CD8-positive, alpha-beta memory T cell (primary cell): ENCODE data around the gene ZNF740. TPM values are rescaled to one million over a fixed set of nuclear protein-coding genes. Genes with fewer than 3 reads are reported as not detected.

Source experiments
- CTCF ChIA-PET: fragments of 350-600 bp; sonication (Branson Sonifier 250); formaldehyde crosslinking; loops from one replicate; lab custom pipeline; 2021; ENCODE audit warnings: antibody characterized with exemption; lab: Charles Lee
- POLR2A ChIA-PET: fragments of 350-600 bp; sonication (Branson Sonifier 250); formaldehyde crosslinking; loops from one replicate; lab custom pipeline; 2021; ENCODE audit warnings: antibody characterized with exemption; lab: Charles Lee
- DNase-seq, 5 donors: peaks; one replicate each; pipeline versions ENCODE4 v3.0.0 to v3.0.0-alpha.2; 2020 to 2022; ENCODE audit warnings: mixed read lengths in 1 of 5
- H3K27ac ChIP-seq: one replicate; pipeline ENCODE4 v1.7.0; 2013; ENCODE audit warnings: low read depth, mild to moderate bottlenecking, low read length, moderate library complexity
- H3K27me3 ChIP-seq: 2 replicates; pipeline ENCODE4 v1.7.0; 2013; ENCODE audit warnings: low read length, mild to moderate bottlenecking; ENCODE audit not compliant: insufficient read depth, poor library complexity, severe bottlenecking
- H3K36me3 ChIP-seq: 2 replicates; pipeline ENCODE4 v1.7.0; 2013; ENCODE audit warnings: mild to moderate bottlenecking, low read length, moderate library complexity; ENCODE audit not compliant: insufficient read depth
- H3K4me1 ChIP-seq: 2 replicates; pipeline ENCODE4 v1.7.0; 2013; ENCODE audit warnings: mild to moderate bottlenecking, low read length, moderate library complexity; ENCODE audit not compliant: insufficient read depth
- H3K4me3 ChIP-seq: 2 replicates; pipeline ENCODE4 v1.7.0; 2013; ENCODE audit warnings: mild to moderate bottlenecking, low read length
- H3K9me3 ChIP-seq: 2 replicates; pipeline ENCODE4 v1.7.0; 2013; ENCODE audit warnings: mild to moderate bottlenecking, low read length
- H3K27ac Mint-ChIP-seq, 8 donors: one replicate each; pipeline ENCODE4 v1.8.0; 2020 to 2021; ENCODE audit warnings: mixed read lengths in 8 of 8, mild to moderate bottlenecking in 6 of 8, inconsistent platforms in 3 of 8, moderate library complexity in 3 of 8
- H3K27me3 Mint-ChIP-seq, 2 donors: one replicate each; pipeline ENCODE4 v1.8.0; 2020 to 2021; ENCODE audit warnings: mixed read lengths in 2 of 2, mild to moderate bottlenecking in 1 of 2, moderate library complexity in 1 of 2
- H3K36me3 Mint-ChIP-seq, 3 donors: one replicate each; pipeline ENCODE4 v1.8.0; 2020 to 2021; ENCODE audit warnings: mixed read lengths in 3 of 3, inconsistent platforms in 1 of 3, mild to moderate bottlenecking in 1 of 3
- H3K4me1 Mint-ChIP-seq, 3 donors: one replicate each; pipeline ENCODE4 v1.8.0; 2020 to 2021; ENCODE audit warnings: mixed read lengths in 3 of 3, inconsistent platforms in 1 of 3, mild to moderate bottlenecking in 1 of 3
- H3K4me3 Mint-ChIP-seq, 7 donors: one replicate each; pipeline ENCODE4 v1.8.0; 2020 to 2021; ENCODE audit warnings: mixed read lengths in 7 of 7, mild to moderate bottlenecking in 6 of 7, moderate library complexity in 4 of 7, inconsistent platforms in 2 of 7
- H3K9me3 Mint-ChIP-seq, 5 donors: one replicate each; pipeline ENCODE4 v1.8.0; 2020 to 2022; ENCODE audit warnings: mixed read lengths in 5 of 5, mild to moderate bottlenecking in 3 of 5, moderate library complexity in 2 of 5, inconsistent platforms in 1 of 5
- polyA plus RNA-seq: library from polyadenylated mRNA; unstranded; fragments of 300-500 nt; fragmentation: Illumina TruSeq; gene quantifications from one replicate; pipeline ENCODE4 v1.2.3, GENCODE V29; 2021
- total RNA-seq, 2 experiments: library from RNA; stranded (reverse); gene quantifications; one replicate each; pipeline ENCODE4 v1.2.3, GENCODE V29; 2021

The ZNF740 gene
- total and polyA plus RNA-seq, 3 experiments from 2014 or later, result 3.3 to 52.0 (median 50.4) TPM

- Mint-ChIP-seq H3K27ac (peak overlapping the region; percentile 76 to 97 (median 86)), H3K4me1 (peaks cover 59 to 74% (median 65%) of the 10 kb centered on the region in 3 donors), H3K27me3 (no peaks in the 10 kb centered on the region), H3K9me3 (no peaks in the 10 kb centered on the region), H3K4me3 (peak overlapping the region; percentile 0 to 73 (median 66)), H3K36me3 (peaks cover 0 to 17% (median 4%) of the 10 kb centered on the region in 3 donors)
- Histone ChIP-seq H3K4me1 (peaks cover 41% of the 10 kb centered on the region), H3K9me3 (no peaks in the 10 kb centered on the region), H3K27me3 (no peaks in the 10 kb centered on the region), H3K27ac (no peak overlapping the region), H3K36me3 (no peaks in the 10 kb centered on the region), H3K4me3 (peak overlapping the region; percentile 10)
- DNase-seq, result no peak
- CTCF ChIA-PET, result interaction anchor here (1.6 to 1.9 kb wide), 3 partner anchors 10 to 97 kb away, joined by 4 to 13 read pairs (median 8); partner anchors contain the start of genes AAAS and ESPL1
- POLR2A ChIA-PET, result interaction anchor here (0.5 to 0.7 kb wide), 3 partner anchors 44 to 277 kb away, joined by 3 to 5 read pairs (median 5); partner anchors contain the start of genes CSAD, TARBP2 and ZNF740
Measured at GRCh38 chr12:53224061-53224896, 43.8 kb downstream of the ZNF740 start.

GRCh38 chr12:53224897-53225634 is 44.5 kb downstream of the ZNF740 start:
- H3K9me3 ChIP-seq, result no peaks in the 10 kb centered on the region
- ChIA-PET CTCF (interaction anchor here (1.7 kb wide), 1 partner anchor 43 kb away, joined by 8 read pairs; the partner anchor contains the start of gene ESPL1), POLR2A (interaction anchor here (0.5 kb wide), 1 partner anchor 89 kb away, joined by 5 read pairs; no protein-coding TSS in a partner anchor)
- peak overlapping the region; percentile 33 to 77 (median 47) for H3K4me3 Mint-ChIP-seq
- DNase-seq, result no peak
- peaks cover 41% of the 10 kb centered on the region for H3K4me1 ChIP-seq
- H3K27ac ChIP-seq, result no peak overlapping the region
- H3K36me3 Mint-ChIP-seq, result peaks cover 0 to 12% (median 4%) of the 10 kb centered on the region in 3 donors
- H3K9me3 Mint-ChIP-seq, result no peaks in the 10 kb centered on the region
- no peaks in the 10 kb centered on the region for H3K36me3 ChIP-seq
- H3K27me3 Mint-ChIP-seq, result no peaks in the 10 kb centered on the region
- peak overlapping the region; percentile 10 for H3K4me3 ChIP-seq
- peaks cover 63 to 77% (median 67%) of the 10 kb centered on the region in 3 donors for H3K4me1 Mint-ChIP-seq
- H3K27ac Mint-ChIP-seq, result peak overlapping the region; percentile 75 to 98 (median 88)
- H3K27me3 ChIP-seq, result no peaks in the 10 kb centered on the region

- Mint-ChIP-seq H3K27ac (peak overlapping the region; percentile 75 to 98 (median 88)), H3K27me3 (no peaks in the 10 kb centered on the region), H3K9me3 (no peaks in the 10 kb centered on the region), H3K36me3 (peaks cover 0 to 7% (median 4%) of the 10 kb centered on the region in 3 donors), H3K4me3 (peak overlapping the region in 5 of 7 donors; percentile 5 to 73 (median 64)), H3K4me1 (peaks cover 64 to 80% (median 64%) of the 10 kb centered on the region in 3 donors)
- CTCF ChIA-PET, result interaction anchor here (1.7 kb wide), 1 partner anchor 42 kb away, joined by 8 read pairs; the partner anchor contains the start of gene ESPL1
- no peaks in the 10 kb centered on the region for H3K9me3 ChIP-seq
- no peak overlapping the region for H3K27ac ChIP-seq
- no peaks in the 10 kb centered on the region for H3K36me3 ChIP-seq
- POLR2A ChIA-PET, result no interaction called here
- no peaks in the 10 kb centered on the region for H3K27me3 ChIP-seq
- DNase-seq, result no peak
- H3K4me3 ChIP-seq, result no peak overlapping the region
- peaks cover 41% of the 10 kb centered on the region for H3K4me1 ChIP-seq
Measured at GRCh38 chr12:53225635-53226424, 45.3 kb downstream of the ZNF740 start.

GRCh38 chr12:53226815-53227214 is 46.3 kb downstream of the ZNF740 start:
- Mint-ChIP-seq H3K4me3 (peak overlapping the region in 3 of 7 donors; percentile 13 to 60 (median 19)), H3K9me3 (no peaks in the 10 kb centered on the region), H3K27ac (peak overlapping the region in 7 of 8 donors; percentile 3 to 97 (median 73)), H3K27me3 (no peaks in the 10 kb centered on the region), H3K4me1 (peaks cover 60 to 84% (median 62%) of the 10 kb centered on the region in 3 donors), H3K36me3 (peaks cover 0 to 4% (median 4%) of the 10 kb centered on the region in 3 donors)
- no peak for DNase-seq
- ChIA-PET POLR2A (no interaction called here), CTCF (interaction anchor here (0.9 to 4.5 kb wide), 2 partner anchors 14 to 24 kb away, joined by 3 to 23 read pairs; no protein-coding TSS in a partner anchor)
- Histone ChIP-seq H3K4me3 (no peak overlapping the region), H3K36me3 (no peaks in the 10 kb centered on the region), H3K9me3 (no peaks in the 10 kb centered on the region), H3K27me3 (no peaks in the 10 kb centered on the region), H3K4me1 (peaks cover 50% of the 10 kb centered on the region), H3K27ac (no peak overlapping the region)

- CTCF ChIA-PET, result interaction anchor here (0.9 to 4.5 kb wide), 3 partner anchors 15 to 27 kb away, joined by 3 to 23 read pairs (median 3); no protein-coding TSS in a partner anchor
Measured at GRCh38 chr12:53227341-53227740, 46.8 kb downstream of the ZNF740 start.

GRCh38 chr12:53227836-53228235 is 47.3 kb downstream of the ZNF740 start:
- peaks cover 0 to 4% (median 4%) of the 10 kb centered on the region in 3 donors for H3K36me3 Mint-ChIP-seq
- H3K9me3 Mint-ChIP-seq, result no peaks in the 10 kb centered on the region
- H3K9me3 ChIP-seq, result no peaks in the 10 kb centered on the region
- H3K27me3 Mint-ChIP-seq, result no peaks in the 10 kb centered on the region
- H3K27me3 ChIP-seq, result no peaks in the 10 kb centered on the region
- H3K4me1 ChIP-seq, result peaks cover 46% of the 10 kb centered on the region
- no peaks in the 10 kb centered on the region for H3K36me3 ChIP-seq
- ChIA-PET CTCF (interaction anchor here (1.3 to 4.5 kb wide), 3 partner anchors 8 to 26 kb away, joined by 3 to 23 read pairs (median 7); no protein-coding TSS in a partner anchor), POLR2A (no interaction called here)
- H3K4me3 ChIP-seq, result no peak overlapping the region
- DNase-seq, result no peak
- no peak overlapping the region for H3K27ac ChIP-seq
- peak overlapping the region in 7 of 8 donors; percentile 23 to 85 (median 65) for H3K27ac Mint-ChIP-seq
- H3K4me3 Mint-ChIP-seq, result peak overlapping the region in 1 of 7 donors; percentile 45
- H3K4me1 Mint-ChIP-seq, result peaks cover 55 to 80% (median 59%) of the 10 kb centered on the region in 3 donors

More at GRCh38 chr12:53227341-53227740, 46.8 kb downstream of the ZNF740 start:
- H3K36me3 Mint-ChIP-seq, result peaks cover 0 to 4% (median 4%) of the 10 kb centered on the region in 3 donors
- peak overlapping the region in 6 of 8 donors; percentile 3 to 97 (median 74) for H3K27ac Mint-ChIP-seq
- H3K4me1 Mint-ChIP-seq, result peaks cover 55 to 80% (median 58%) of the 10 kb centered on the region in 3 donors
- H3K27me3 ChIP-seq, result no peaks in the 10 kb centered on the region
- no peak for DNase-seq
- no peak overlapping the region for H3K4me3 ChIP-seq
- H3K27ac ChIP-seq, result no peak overlapping the region
- H3K4me3 Mint-ChIP-seq, result peak overlapping the region in 1 of 7 donors; percentile 19
- H3K9me3 ChIP-seq, result no peaks in the 10 kb centered on the region
- H3K4me1 ChIP-seq, result peaks cover 46% of the 10 kb centered on the region
- no peaks in the 10 kb centered on the region for H3K36me3 ChIP-seq
- H3K27me3 Mint-ChIP-seq, result no peaks in the 10 kb centered on the region
- H3K9me3 Mint-ChIP-seq, result no peaks in the 10 kb centered on the region
- POLR2A ChIA-PET, result no interaction called here

GRCh38 chr12:53229454-53229853 is 48.9 kb downstream of the ZNF740 start:
- peaks cover 0 to 1% of the 10 kb centered on the region in 2 donors for H3K27me3 Mint-ChIP-seq
- ChIA-PET POLR2A (no interaction called here), CTCF (interaction anchor here (2.3 to 4.5 kb wide), 2 partner anchors 9 to 17 kb away, joined by 7 to 23 read pairs; no protein-coding TSS in a partner anchor)
- Histone ChIP-seq H3K9me3 (no peaks in the 10 kb centered on the region), H3K4me3 (no peak overlapping the region), H3K4me1 (peaks cover 46% of the 10 kb centered on the region), H3K27me3 (no peaks in the 10 kb centered on the region), H3K36me3 (no peaks in the 10 kb centered on the region), H3K27ac (no peak overlapping the region)
- DNase-seq, result no peak
- H3K4me1 Mint-ChIP-seq, result peaks cover 51 to 80% (median 56%) of the 10 kb centered on the region in 3 donors
- no peaks in the 10 kb centered on the region for H3K9me3 Mint-ChIP-seq
- peak overlapping the region in 5 of 7 donors; percentile 23 to 69 (median 65) for H3K4me3 Mint-ChIP-seq
- H3K36me3 Mint-ChIP-seq, result peaks cover 0 to 4% (median 4%) of the 10 kb centered on the region in 3 donors
- H3K27ac Mint-ChIP-seq, result peak overlapping the region; percentile 12 to 94 (median 82)
